Ascending aorta (tissue), 2 donors: ENCODE measurements around the gene CIRBP. TPM values are rescaled to one million over a fixed set of nuclear protein-coding genes. Genes with fewer than 3 reads are reported as not detected.

Source experiments
- DNase-seq, 2 donors: peaks; one replicate each; pipeline ENCODE4 v3.0.0-alpha.2; 2019; ENCODE audit warnings: low spot score in 2 of 2
- H3K27ac ChIP-seq, 2 donors: fragments of 200-600 bp; sonication (generic); one replicate each; pipeline ENCODE4 v1.5.1; 2016 to 2017; ENCODE audit warnings: mild to moderate bottlenecking in 1 of 2
- H3K27me3 ChIP-seq: fragments of 200-600 bp; sonication (generic); one replicate; pipeline ENCODE4 v1.5.1; 2017
- H3K36me3 ChIP-seq, 2 donors: fragments of 200-600 bp; sonication (generic); one replicate each; pipeline ENCODE4 v1.5.1; 2016
- H3K4me1 ChIP-seq, 2 donors: fragments of 200-600 bp; sonication (generic); one replicate each; pipeline ENCODE4 v1.5.1; 2016 to 2017; ENCODE audit warnings: mild to moderate bottlenecking in 1 of 2
- H3K4me3 ChIP-seq, 2 donors: fragments of 200-600 bp; sonication (generic); one replicate each; pipeline ENCODE4 v1.5.1; 2016 to 2017; ENCODE audit warnings: mild to moderate bottlenecking in 1 of 2
- H3K9me3 ChIP-seq, 2 donors: fragments of 200-600 bp; sonication (generic); one replicate each; pipeline ENCODE4 v1.5.1; 2016
- intact Hi-C: fragments of 100-400 bp; cut with DNase I; formaldehyde crosslinking; loops from one replicate; pipeline ENCODE4 v1.15.1; 2023
- total RNA-seq: library from RNA; depleted of rRNA; stranded (reverse); fragments of >200 nt; gene quantifications from one replicate; pipeline ENCODE4 v1.1.0, GENCODE V29; 2016
- TF ChIP-seq, protein P1 (sequence below), 3 experiments: fragments of 200-600 bp in 2 of 3; fragments of 450-650 bp in 1 of 3; sonication (generic) in 2 of 3; IDR thresholded peaks; one replicate each; pipeline ENCODE4 v1.5.1; 2016 to 2019; ENCODE audit warnings: antibody characterized with exemption in 3 of 3, mild to moderate bottlenecking in 1 of 3, moderate library complexity in 1 of 3

The CIRBP gene
- total RNA-seq, 1 donor from 2014 or later: 442 TPM

GRCh38 chr19:1234051-1234954 lies 34.8 kb upstream of the CIRBP start:
- Histone ChIP-seq H3K27me3 (no peaks in the 10 kb centered on the region), H3K4me1 (peaks cover 3 to 16% of the 10 kb centered on the region in 2 donors)
- intact Hi-C loops: no loop called here

GRCh38 chr19:1234955-1235380 lies 34.2 kb upstream of the CIRBP start:
- Histone ChIP-seq H3K36me3 (no peaks in the 10 kb centered on the region), H3K4me1 (peaks cover 3 to 20% of the 10 kb centered on the region in 2 donors), H3K27me3 (no peaks in the 10 kb centered on the region), H3K27ac (no peak overlapping the region), H3K4me3 (no peak overlapping the region), H3K9me3 (no peaks in the 10 kb centered on the region)
- DNase-seq: no peak
- TF ChIP-seq, protein P1, sequence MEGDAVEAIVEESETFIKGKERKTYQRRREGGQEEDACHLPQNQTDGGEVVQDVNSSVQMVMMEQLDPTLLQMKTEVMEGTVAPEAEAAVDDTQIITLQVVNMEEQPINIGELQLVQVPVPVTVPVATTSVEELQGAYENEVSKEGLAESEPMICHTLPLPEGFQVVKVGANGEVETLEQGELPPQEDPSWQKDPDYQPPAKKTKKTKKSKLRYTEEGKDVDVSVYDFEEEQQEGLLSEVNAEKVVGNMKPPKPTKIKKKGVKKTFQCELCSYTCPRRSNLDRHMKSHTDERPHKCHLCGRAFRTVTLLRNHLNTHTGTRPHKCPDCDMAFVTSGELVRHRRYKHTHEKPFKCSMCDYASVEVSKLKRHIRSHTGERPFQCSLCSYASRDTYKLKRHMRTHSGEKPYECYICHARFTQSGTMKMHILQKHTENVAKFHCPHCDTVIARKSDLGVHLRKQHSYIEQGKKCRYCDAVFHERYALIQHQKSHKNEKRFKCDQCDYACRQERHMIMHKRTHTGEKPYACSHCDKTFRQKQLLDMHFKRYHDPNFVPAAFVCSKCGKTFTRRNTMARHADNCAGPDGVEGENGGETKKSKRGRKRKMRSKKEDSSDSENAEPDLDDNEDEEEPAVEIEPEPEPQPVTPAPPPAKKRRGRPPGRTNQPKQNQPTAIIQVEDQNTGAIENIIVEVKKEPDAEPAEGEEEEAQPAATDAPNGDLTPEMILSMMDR (IDR thresholded peaks at IDR 0.05): no peak
- intact Hi-C loops: no loop called here

More at GRCh38 chr19:1234051-1234954, 34.8 kb upstream of the CIRBP start:
- Histone ChIP-seq H3K36me3 (no peaks in the 10 kb centered on the region), H3K9me3 (no peaks in the 10 kb centered on the region), H3K27ac (no peak overlapping the region), H3K4me3 (no peak overlapping the region)
- DNase-seq: no peak
- TF ChIP-seq, protein P1 (IDR thresholded peaks at IDR 0.05): no peak

- DNase-seq: no peak
- peaks cover 6 to 24% of the 10 kb centered on the region in 2 donors for H3K4me1 ChIP-seq
Measured at GRCh38 chr19:1235625-1236538, 33.2 kb upstream of the CIRBP start.

GRCh38 chr19:1236576-1236975 lies 32.6 kb upstream of the CIRBP start:
- H3K27ac ChIP-seq: no peak overlapping the region
- TF ChIP-seq, protein P1 (IDR thresholded peaks at IDR 0.05): no peak
- no peaks in the 10 kb centered on the region for H3K36me3 ChIP-seq
- H3K4me1 ChIP-seq: peaks cover 10 to 29% of the 10 kb centered on the region in 2 donors
- no peak for DNase-seq
- H3K27me3 ChIP-seq: no peaks in the 10 kb centered on the region
- intact Hi-C loops: no loop called here
- peak overlapping the region; percentile 47 to 71 for H3K4me3 ChIP-seq
- H3K9me3 ChIP-seq: no peaks in the 10 kb centered on the region

More at GRCh38 chr19:1235625-1236538, 33.2 kb upstream of the CIRBP start:
- TF ChIP-seq, protein P1 (IDR thresholded peaks at IDR 0.05): no peak
- Histone ChIP-seq H3K9me3 (no peaks in the 10 kb centered on the region), H3K4me3 (no peak overlapping the region), H3K36me3 (no peaks in the 10 kb centered on the region), H3K27ac (no peak overlapping the region), H3K27me3 (no peaks in the 10 kb centered on the region)
- intact Hi-C loops: no loop called here

- intact Hi-C loops: no loop called here
- H3K4me1 ChIP-seq: peaks cover 11 to 30% of the 10 kb centered on the region in 2 donors
- no peaks in the 10 kb centered on the region for H3K27me3 ChIP-seq
- peak overlapping the region in 1 of 2 donors; percentile 4 for H3K27ac ChIP-seq
- DNase-seq: no peak
- H3K9me3 ChIP-seq: no peaks in the 10 kb centered on the region
- TF ChIP-seq, protein P1 (IDR thresholded peaks at IDR 0.05): no peak
- H3K4me3 ChIP-seq: peak overlapping the region; percentile 47 to 71
- H3K36me3 ChIP-seq: no peaks in the 10 kb centered on the region
Measured at GRCh38 chr19:1237027-1237659, 32.0 kb upstream of the CIRBP start.
